ENCODE results near the gene CBLB. TPM values are rescaled to one million over a fixed set of nuclear protein-coding genes. Genes with fewer than 3 reads are reported as not detected.

Gene CBLB
- total and polyA plus RNA-seq, 9 of the 15 experiments (the other 6 are each of a cell fraction or from before 2014, with no cell fraction given), result 1.8 to 8.1 (median 5.3) TPM

- H3K9me3 ChIP-seq (replicated peaks; ENCODE audit: control insufficient read depth, insufficient read depth, low read depth, low read length), result no peaks in the 10 kb centered on the region
- H3K9me1 ChIP-seq (ENCODE audit: control insufficient read depth, insufficient read depth, low read length), result no peaks in the 10 kb centered on the region
- H3K27me3 ChIP-seq (ENCODE audit: control insufficient read depth in 2 of 2, insufficient read depth in 2 of 2, low read length in 2 of 2), result no peaks in the 10 kb centered on the region
- WGBS (ENCODE audit: insufficient coverage, low coverage, missing lambda C conversion rate), result 7% methylated on average over 2 of the region's 3 CpGs
- H3K27ac ChIP-seq (ENCODE audit: extremely low read depth, low read depth, low read length), result no peak overlapping the region
- CTCF ChIA-PET (ENCODE audit: low intra/inter-chr PET ratio), result no interaction called here
- H2AFZ ChIP-seq (ENCODE audit: low read depth, low read length), result no peak overlapping the region
- H3K4me2 ChIP-seq (ENCODE audit: insufficient read depth, low read length), result no peak overlapping the region
- BruUV-seq (replicated peaks), result no TSS peak
- FAIRE-seq (no peak), ATAC-seq (no peak), DNase-seq (ENCODE audit: extremely low read depth in 1 of 4, low spot score in 3 of 4) (no peak)
- no peak overlapping the region for H3K4me3 ChIP-seq
- H3K9ac ChIP-seq (ENCODE audit: insufficient read depth in 1 of 2, low read depth in 2 of 2, low read length in 2 of 2), result no peak overlapping the region
- POLR2A ChIA-PET, result no interaction called here
- no peaks in the 10 kb centered on the region for H3K79me2 ChIP-seq (ENCODE audit: control insufficient read depth, insufficient read depth, low read length)
- no peaks in the 10 kb centered on the region for H4K20me1 ChIP-seq (replicated peaks; ENCODE audit: control insufficient read depth, insufficient read depth, low read length)
- TF ChIP-seq HNRNPUL1 (IDR thresholded peaks at IDR 0.05; ENCODE audit: low read length) (no peak), POLR2A (conservative IDR thresholded peaks at IDR 0.05) (no peak), CUX1 (CRISPR knock-in tag; IDR thresholded peaks at IDR 0.05) (no peak), ZNF384 (IDR thresholded peaks at IDR 0.05; ENCODE audit: low read depth, low read length) (no peak), POU5F1 (IDR thresholded peaks at IDR 0.05; ENCODE audit: borderline replicate concordance, low read depth, low read length, partially characterized antibody) (no peak), ZNF444 (CRISPR knock-in tag; IDR thresholded peaks at IDR 0.05) (no peak), ZNF347 (CRISPR knock-in tag; IDR thresholded peaks at IDR 0.05; ENCODE audit: low read depth) (no peak)
- intact Hi-C loops (cut with micrococcal nuclease) (no loop called here), in situ Hi-C loops (cut with MboI) (no loop called here)
- H3K4me1 ChIP-seq (replicated peaks in 1 of 2; ENCODE audit: control insufficient read depth in 2 of 2, insufficient read depth in 2 of 2, low read length in 2 of 2), result no peaks in the 10 kb centered on the region
- no peaks in the 10 kb centered on the region for H3K36me3 ChIP-seq (ENCODE audit: control insufficient read depth, insufficient read depth, low read length)
These were observed 83.0 kb downstream of the CBLB start for GRCh38 chr3:105785803-105786202.

Measured in K562 (cell line).